Erythroblast (primary cell): ENCODE data around the gene SNX21.

Experiments
- GATA1 ChIP-seq: IDR thresholded peaks from 2 replicates; pipeline ENCODE4 v1.6.1; 2011; ENCODE audit warnings: low read depth, mild to moderate bottlenecking, control low read depth, low read length, moderate library complexity
- POLR2A ChIP-seq: IDR thresholded peaks from 2 replicates; pipeline ENCODE4 v1.6.1; 2011; ENCODE audit warnings: mild to moderate bottlenecking, low read length

DNA sequence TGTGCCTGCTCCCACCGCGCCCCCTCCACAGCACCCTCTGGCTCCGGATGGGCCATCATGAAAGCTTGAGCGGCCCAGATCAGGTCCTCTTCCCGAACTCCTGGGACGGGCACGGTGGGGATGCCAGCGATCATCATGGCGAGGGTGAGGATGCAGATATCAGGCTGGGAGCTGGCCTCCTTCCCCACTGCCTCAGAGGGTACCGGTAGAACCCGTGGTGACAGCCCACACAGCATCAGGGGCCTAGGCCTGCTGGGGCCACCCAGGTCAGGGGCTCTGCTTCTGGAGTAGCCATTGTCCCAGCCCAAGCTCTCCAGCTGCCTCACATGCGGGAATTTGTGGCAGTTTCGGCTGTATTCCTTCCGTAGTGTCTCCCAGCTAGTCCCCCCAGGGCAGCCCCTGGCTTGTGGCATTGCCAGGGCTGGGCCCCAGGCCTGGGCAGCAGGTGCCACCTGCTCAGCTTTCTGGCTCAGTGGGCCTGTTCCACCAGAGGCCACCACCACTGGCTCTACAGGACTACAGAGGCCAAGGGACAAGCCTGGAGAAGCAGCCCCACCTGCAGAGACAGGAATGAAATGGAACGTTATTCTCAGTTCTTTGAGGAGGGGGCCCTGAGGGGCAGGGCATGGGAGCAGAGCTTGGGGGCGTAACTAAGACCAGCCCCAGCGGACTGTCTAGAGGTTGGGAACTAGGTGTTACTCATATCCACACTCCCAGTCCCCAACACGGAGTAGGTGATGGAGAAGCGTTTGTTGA lies 53.2 kb downstream of the SNX21 start:
- TF ChIP-seq POLR2A: no peak
- TF ChIP-seq GATA1: no peak
